H1 (cell line): ENCODE data around the gene SKIL. TPM values are rescaled to one million over a fixed set of nuclear protein-coding genes. Genes with fewer than 3 reads are reported as not detected.
A peak's percentile ranks its signal among the peaks of the same experiment; 100 is the strongest.

Experiments
- CREB1 ChIP-seq: IDR thresholded peaks from 2 replicates; pipeline ENCODE4 v1.6.1; 2012; ENCODE audit warnings: inconsistent platforms
- KDM1A ChIP-seq: fragments of 200-600, 300-600 bp; sonication (generic); IDR thresholded peaks from 2 replicates; pipeline ENCODE4 v1.7.1; 2016; ENCODE audit warnings: mild to moderate bottlenecking, low read length, borderline replicate concordance
- PHF8 ChIP-seq: fragments of 200-600 bp; sonication (generic); conservative IDR thresholded peaks from 2 replicates; pipeline ENCODE4 v1.7.1; 2012; ENCODE audit warnings: low read depth, mild to moderate bottlenecking, inconsistent platforms, low read length, moderate library complexity
- SIN3A ChIP-seq, 2 experiments: IDR thresholded peaks in 1 of 2; conservative IDR thresholded peaks in 1 of 2; 2 replicates each; pipeline ENCODE4 v1.6.1; 2011 to 2012; ENCODE audit warnings: low read length in 2 of 2, improper control_type of control experiment in 1 of 2, low read depth in 1 of 2, mild to moderate bottlenecking in 1 of 2
- SP2 ChIP-seq: IDR thresholded peaks from 2 replicates; pipeline ENCODE4 v1.6.1; 2012; ENCODE audit warnings: mild to moderate bottlenecking, low read length, inconsistent platforms
- SP4 ChIP-seq: IDR thresholded peaks from 2 replicates; pipeline ENCODE4 v1.6.1; 2012; ENCODE audit warnings: low read length, inconsistent platforms
- SUZ12 ChIP-seq: fragments of 200-600 bp; sonication (generic); IDR thresholded peaks from 2 replicates; pipeline ENCODE4 v1.6.1; 2012; ENCODE audit warnings: mild to moderate bottlenecking, inconsistent platforms, low read length, moderate library complexity, mixed read lengths
- TAF1 ChIP-seq: IDR thresholded peaks from 2 replicates; pipeline ENCODE4 v1.6.1; 2011; ENCODE audit warnings: mild to moderate bottlenecking, low read depth, low read length
- TBP ChIP-seq: IDR thresholded peaks from 2 replicates; pipeline ENCODE4 v1.6.1; 2011; ENCODE audit warnings: low read depth, low read length, improper control_type of control experiment
- polyA plus RNA-seq, 7 experiments: library from polyadenylated mRNA; depleted of rRNA in 3 of 7; stranded (reverse) in 5 of 7; unstranded in 2 of 7; fragments of >200 nt in 5 of 7; fragments of 200-250 nt in 2 of 7; gene quantifications; 1 replicate in 5 of 7; 2 replicates in 1 of 7; 4 replicates in 1 of 7; pipeline versions ENCODE4 v1.2.1 to v1.2.3, GENCODE V29; 2011 to 2013; ENCODE audit warnings: missing spikeins in 2 of 7, mixed read lengths in 2 of 7
- total RNA-seq: library from RNA; stranded (reverse); fragmentation: NEBNext Ultra II Directional; extraction: Animal tissue kit (Norgen Biotek cat#: 25700); gene quantifications from 2 replicates; pipeline ENCODE4 v1.2.1, GENCODE V29; 2021
- TF ChIP-seq, protein P1 (sequence below): IDR thresholded peaks from 2 replicates; pipeline ENCODE4 v1.6.1; 2011; ENCODE audit warnings: low read depth, mild to moderate bottlenecking, low read length; ENCODE audit not compliant: insufficient read depth
- TF ChIP-seq, protein P2 (sequence below): fragments of 300-600 bp; sonication (generic); IDR thresholded peaks from 2 replicates; pipeline ENCODE4 v1.7.1; 2012; ENCODE audit warnings: low read length, moderate library complexity, mild to moderate bottlenecking, inconsistent platforms; ENCODE audit not compliant: insufficient replicate concordance

Gene SKIL
- total and polyA plus RNA-seq, 2 of the 8 experiments (the other 6 are each of a cell fraction or from before 2014, with no cell fraction given), result 13.2 to 277 TPM

DNA sequence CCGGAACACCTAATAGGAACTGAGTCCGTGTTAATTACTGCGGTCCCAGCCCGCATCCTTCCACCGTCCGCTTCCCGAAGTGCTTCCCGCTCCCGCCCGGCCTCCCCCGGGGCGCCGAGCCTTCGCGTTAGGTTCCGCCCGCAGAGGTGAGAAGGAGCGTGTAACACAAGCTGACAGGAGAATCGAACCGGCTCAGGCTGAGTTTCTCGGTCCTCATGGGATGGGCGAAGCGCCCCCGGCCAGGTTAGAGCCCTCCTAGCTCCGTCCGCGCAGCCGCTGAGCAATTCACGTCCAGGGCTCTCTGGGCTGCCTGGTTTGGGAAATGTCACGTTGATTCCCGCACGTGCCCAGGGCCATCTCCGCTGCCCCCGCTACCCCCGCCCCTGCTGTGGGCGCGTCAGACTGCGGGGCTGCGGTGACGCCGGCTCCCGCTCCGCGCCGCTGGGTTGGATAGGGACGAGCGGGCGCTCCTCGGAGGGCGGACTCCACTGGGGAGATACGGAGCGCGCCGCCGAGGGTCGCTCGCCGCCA is 62.1 kb downstream of the SKIL start (continued):
- TF ChIP-seq, protein P1, sequence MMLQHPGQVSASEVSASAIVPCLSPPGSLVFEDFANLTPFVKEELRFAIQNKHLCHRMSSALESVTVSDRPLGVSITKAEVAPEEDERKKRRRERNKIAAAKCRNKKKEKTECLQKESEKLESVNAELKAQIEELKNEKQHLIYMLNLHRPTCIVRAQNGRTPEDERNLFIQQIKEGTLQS, result no peak
- TF ChIP-seq SIN3A (conservative IDR thresholded peaks at IDR 0.05 in 1 of 2, IDR thresholded peaks at IDR 0.05 in 1 of 2; ENCODE audit: low read depth in 1 of 2, low read length in 2 of 2), result no peak
- TF ChIP-seq SUZ12, result peak; percentile 62
- TF ChIP-seq, protein P2, sequence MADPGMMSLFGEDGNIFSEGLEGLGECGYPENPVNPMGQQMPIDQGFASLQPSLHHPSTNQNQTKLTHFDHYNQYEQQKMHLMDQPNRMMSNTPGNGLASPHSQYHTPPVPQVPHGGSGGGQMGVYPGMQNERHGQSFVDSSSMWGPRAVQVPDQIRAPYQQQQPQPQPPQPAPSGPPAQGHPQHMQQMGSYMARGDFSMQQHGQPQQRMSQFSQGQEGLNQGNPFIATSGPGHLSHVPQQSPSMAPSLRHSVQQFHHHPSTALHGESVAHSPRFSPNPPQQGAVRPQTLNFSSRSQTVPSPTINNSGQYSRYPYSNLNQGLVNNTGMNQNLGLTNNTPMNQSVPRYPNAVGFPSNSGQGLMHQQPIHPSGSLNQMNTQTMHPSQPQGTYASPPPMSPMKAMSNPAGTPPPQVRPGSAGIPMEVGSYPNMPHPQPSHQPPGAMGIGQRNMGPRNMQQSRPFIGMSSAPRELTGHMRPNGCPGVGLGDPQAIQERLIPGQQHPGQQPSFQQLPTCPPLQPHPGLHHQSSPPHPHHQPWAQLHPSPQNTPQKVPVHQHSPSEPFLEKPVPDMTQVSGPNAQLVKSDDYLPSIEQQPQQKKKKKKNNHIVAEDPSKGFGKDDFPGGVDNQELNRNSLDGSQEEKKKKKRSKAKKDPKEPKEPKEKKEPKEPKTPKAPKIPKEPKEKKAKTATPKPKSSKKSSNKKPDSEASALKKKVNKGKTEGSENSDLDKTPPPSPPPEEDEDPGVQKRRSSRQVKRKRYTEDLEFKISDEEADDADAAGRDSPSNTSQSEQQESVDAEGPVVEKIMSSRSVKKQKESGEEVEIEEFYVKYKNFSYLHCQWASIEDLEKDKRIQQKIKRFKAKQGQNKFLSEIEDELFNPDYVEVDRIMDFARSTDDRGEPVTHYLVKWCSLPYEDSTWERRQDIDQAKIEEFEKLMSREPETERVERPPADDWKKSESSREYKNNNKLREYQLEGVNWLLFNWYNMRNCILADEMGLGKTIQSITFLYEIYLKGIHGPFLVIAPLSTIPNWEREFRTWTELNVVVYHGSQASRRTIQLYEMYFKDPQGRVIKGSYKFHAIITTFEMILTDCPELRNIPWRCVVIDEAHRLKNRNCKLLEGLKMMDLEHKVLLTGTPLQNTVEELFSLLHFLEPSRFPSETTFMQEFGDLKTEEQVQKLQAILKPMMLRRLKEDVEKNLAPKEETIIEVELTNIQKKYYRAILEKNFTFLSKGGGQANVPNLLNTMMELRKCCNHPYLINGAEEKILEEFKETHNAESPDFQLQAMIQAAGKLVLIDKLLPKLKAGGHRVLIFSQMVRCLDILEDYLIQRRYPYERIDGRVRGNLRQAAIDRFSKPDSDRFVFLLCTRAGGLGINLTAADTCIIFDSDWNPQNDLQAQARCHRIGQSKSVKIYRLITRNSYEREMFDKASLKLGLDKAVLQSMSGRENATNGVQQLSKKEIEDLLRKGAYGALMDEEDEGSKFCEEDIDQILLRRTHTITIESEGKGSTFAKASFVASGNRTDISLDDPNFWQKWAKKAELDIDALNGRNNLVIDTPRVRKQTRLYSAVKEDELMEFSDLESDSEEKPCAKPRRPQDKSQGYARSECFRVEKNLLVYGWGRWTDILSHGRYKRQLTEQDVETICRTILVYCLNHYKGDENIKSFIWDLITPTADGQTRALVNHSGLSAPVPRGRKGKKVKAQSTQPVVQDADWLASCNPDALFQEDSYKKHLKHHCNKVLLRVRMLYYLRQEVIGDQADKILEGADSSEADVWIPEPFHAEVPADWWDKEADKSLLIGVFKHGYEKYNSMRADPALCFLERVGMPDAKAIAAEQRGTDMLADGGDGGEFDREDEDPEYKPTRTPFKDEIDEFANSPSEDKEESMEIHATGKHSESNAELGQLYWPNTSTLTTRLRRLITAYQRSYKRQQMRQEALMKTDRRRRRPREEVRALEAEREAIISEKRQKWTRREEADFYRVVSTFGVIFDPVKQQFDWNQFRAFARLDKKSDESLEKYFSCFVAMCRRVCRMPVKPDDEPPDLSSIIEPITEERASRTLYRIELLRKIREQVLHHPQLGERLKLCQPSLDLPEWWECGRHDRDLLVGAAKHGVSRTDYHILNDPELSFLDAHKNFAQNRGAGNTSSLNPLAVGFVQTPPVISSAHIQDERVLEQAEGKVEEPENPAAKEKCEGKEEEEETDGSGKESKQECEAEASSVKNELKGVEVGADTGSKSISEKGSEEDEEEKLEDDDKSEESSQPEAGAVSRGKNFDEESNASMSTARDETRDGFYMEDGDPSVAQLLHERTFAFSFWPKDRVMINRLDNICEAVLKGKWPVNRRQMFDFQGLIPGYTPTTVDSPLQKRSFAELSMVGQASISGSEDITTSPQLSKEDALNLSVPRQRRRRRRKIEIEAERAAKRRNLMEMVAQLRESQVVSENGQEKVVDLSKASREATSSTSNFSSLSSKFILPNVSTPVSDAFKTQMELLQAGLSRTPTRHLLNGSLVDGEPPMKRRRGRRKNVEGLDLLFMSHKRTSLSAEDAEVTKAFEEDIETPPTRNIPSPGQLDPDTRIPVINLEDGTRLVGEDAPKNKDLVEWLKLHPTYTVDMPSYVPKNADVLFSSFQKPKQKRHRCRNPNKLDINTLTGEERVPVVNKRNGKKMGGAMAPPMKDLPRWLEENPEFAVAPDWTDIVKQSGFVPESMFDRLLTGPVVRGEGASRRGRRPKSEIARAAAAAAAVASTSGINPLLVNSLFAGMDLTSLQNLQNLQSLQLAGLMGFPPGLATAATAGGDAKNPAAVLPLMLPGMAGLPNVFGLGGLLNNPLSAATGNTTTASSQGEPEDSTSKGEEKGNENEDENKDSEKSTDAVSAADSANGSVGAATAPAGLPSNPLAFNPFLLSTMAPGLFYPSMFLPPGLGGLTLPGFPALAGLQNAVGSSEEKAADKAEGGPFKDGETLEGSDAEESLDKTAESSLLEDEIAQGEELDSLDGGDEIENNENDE, result no peak
- no peak for TF ChIP-seq TAF1
- TF ChIP-seq SP4, result no peak
- TF ChIP-seq CREB1, result peak; percentile 83
- no peak for TF ChIP-seq PHF8
- peak; percentile 15; the same call in 1 of the 2 replicates for TF ChIP-seq KDM1A
- no peak for TF ChIP-seq TBP
- TF ChIP-seq SP2, result no peak
